Measurements from ENCODE around the gene CDC42EP4.

DNA sequence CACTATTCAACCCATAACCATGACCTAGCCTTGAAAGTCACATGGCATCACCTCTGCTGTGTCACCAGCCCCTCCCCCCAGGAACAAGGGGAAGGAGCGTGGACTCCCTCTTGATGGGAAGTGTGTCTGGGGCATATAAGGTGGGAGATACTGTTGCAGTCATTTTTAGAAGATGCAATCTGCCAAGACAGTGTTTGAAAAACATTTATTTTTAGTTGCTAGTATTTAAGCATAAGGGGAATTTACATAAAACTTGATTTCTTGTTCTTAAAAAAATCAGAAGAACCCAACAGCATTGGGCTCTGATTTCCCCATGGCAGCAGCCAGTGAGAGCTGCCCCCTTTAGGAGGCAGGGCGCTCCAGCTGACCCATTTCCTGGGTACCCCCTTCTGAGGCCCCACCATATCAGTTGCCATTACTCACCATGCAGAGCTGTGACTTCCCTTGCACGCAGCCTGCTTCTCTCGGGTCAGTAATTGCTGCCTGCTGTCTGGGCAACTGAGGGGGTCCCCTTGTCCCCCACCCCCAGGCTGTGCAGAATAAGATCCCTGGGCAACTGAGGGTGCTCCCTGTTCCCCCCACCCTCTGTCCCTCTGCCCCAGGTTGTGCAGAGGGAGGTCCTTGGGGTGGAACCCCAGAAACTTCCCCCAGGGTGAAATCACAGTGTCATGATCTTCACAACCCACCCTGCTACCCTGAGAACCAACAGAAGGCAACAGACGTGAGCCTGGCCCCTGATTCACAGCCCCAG, 11.8 kb upstream of the CDC42EP4 start:
- TF ChIP-seq SP1 (IDR thresholded peaks at IDR 0.05) (no peak), FOXK2 (IDR thresholded peaks at IDR 0.05) (no peak), HDGF (IDR thresholded peaks at IDR 0.05; ENCODE audit: borderline replicate concordance) (no peak), NFRKB (IDR thresholded peaks at IDR 0.05) (no peak), LEF1 (IDR thresholded peaks at IDR 0.05; ENCODE audit: borderline replicate concordance) (no peak), ARNT (IDR thresholded peaks at IDR 0.05) (no peak), FOXM1 (IDR thresholded peaks at IDR 0.05; ENCODE audit: borderline replicate concordance) (no peak), SUZ12 (IDR thresholded peaks at IDR 0.05) (no peak), BHLHE40 (IDR thresholded peaks at IDR 0.05; ENCODE audit: borderline replicate concordance) (no peak), ELF4 (IDR thresholded peaks at IDR 0.05) (no peak), FOXA1 (IDR thresholded peaks at IDR 0.05) (no peak), ZNF384 (IDR thresholded peaks at IDR 0.05) (no peak)
- TF ChIP-seq, protein P1, sequence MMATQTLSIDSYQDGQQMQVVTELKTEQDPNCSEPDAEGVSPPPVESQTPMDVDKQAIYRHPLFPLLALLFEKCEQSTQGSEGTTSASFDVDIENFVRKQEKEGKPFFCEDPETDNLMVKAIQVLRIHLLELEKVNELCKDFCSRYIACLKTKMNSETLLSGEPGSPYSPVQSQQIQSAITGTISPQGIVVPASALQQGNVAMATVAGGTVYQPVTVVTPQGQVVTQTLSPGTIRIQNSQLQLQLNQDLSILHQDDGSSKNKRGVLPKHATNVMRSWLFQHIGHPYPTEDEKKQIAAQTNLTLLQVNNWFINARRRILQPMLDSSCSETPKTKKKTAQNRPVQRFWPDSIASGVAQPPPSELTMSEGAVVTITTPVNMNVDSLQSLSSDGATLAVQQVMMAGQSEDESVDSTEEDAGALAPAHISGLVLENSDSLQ (IDR thresholded peaks at IDR 0.05): no peak

Data from HEK293T (cell line).